Posterior vena cava (tissue), 2 donors: Measurements from ENCODE around the gene BYSL. TPM values are rescaled to one million over a fixed set of nuclear protein-coding genes. Genes with fewer than 3 reads are reported as not detected.

Experiments
- DNase-seq: peaks from one replicate; pipeline ENCODE4 v3.0.0-alpha.2; 2020; ENCODE audit warnings: low spot score
- intact Hi-C, 2 donors: fragments of 100-400 bp; cut with DNase I; formaldehyde crosslinking; loops; one replicate each; pipeline versions ENCODE4 v1.14.1 to v1.14.2; 2022 to 2023
- total RNA-seq, 2 donors: library from RNA; stranded (reverse); fragmentation: NEBNext Ultra II Directional; extraction: Animal tissue kit (Norgen Biotek cat#: 25700); gene quantifications; one replicate each; pipeline ENCODE4 v1.2.1, GENCODE V29; 2021
- donor health status: DM: yes; HTN: yes; CAD: no.
- donor health status: DM: yes; HTN: yes; CAD: no.

Gene BYSL
- total RNA-seq, 2 donors from 2014 or later, result 12.7 to 16.8 TPM

GRCh38 chr6:41901882-41902519, 19.3 kb upstream of the BYSL start:
- intact Hi-C loops, result no loop called here
- DNase-seq, result no peak

DNA sequence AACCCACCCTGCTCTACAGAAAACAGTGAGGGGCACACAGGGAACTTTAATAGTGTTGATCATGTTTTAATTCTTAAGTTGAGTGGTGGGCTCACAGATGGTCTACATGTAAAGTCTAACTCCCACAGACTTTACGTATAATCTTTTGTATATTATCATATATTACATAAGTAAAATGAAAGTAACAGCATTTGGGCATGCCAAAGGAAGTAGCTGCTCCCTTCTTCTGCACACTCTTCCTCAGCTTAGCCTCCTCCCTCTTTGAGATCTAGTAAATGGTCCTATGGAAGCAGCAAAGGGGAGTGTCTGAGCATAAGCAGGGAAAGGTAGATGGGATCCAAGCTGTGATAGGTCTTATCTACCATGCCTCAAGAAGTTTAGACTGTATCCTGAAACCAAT, 11.6 kb upstream of the BYSL start:
- no peak for DNase-seq
- intact Hi-C loops, result no loop called here

GRCh38 chr6:41914343-41914742, 7.0 kb upstream of the BYSL start:
- intact Hi-C loops, result no loop called here
- no peak for DNase-seq

DNA sequence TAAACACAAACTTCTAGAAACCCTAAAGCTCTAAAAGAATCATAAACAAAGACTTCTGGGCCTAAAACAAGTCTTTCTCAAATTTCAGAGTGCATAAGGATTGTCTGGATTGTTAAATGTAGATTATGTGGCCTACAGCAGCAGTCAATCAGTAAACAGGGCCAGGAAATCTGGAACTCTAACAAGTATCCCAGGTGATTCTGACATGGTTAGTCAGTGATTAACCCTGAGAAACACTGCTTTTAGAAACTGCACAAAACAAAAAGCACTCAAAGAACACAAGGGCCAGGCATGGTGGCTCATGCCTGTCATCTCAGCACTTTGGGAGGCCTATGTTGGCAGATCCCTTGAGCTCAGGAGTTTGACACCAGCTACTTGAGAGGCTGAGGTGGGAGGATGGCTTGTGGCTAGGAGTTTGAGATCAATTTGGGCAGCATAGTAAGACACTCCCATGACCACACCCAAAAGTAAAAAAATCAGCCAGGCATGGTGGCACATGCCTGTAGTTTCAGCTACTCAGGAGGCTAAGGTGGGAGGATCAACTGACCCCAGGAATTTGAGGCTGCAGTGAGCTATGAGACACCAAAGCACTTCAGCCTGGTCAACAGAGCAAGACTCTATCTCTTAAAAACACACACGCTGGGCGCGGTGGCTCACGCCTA, 6.3 kb upstream of the BYSL start:
- DNase-seq, result no peak
- intact Hi-C loops, result no loop called here

GRCh38 chr6:41917528-41917927, 3.8 kb upstream of the BYSL start:
- intact Hi-C loops, result no loop called here
- no peak for DNase-seq

- DNase-seq, result no peak
- intact Hi-C loops, result no loop called here
These were observed 356 bp downstream of the BYSL start for GRCh38 chr6:41921712-41921998.

- intact Hi-C loops, result no loop called here
These were observed 855 bp downstream of the BYSL start for GRCh38 chr6:41922154-41922553.

DNA sequence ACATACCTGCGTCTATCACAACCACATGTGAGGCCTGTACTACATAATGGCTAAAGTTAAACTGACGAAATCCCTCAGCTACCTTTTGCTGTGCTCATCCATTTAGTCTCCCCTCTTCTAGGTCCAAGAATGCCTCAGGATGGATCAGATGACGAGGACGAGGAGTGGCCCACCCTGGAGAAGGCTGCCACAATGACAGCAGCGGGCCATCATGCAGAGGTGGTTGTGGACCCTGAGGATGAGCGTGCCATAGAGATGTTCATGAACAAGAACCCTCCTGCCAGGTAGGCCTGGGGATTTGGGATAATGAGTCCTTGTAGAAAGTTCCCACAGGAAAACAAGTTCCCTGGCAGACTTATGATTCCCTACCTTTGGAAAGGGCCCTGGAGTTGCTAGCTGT, 6.0 kb downstream of the BYSL start:
- no peak for DNase-seq
- intact Hi-C loops, result no loop called here

More at GRCh38 chr6:41922154-41922553, 855 bp downstream of the BYSL start:
- DNase-seq, result no peak

GRCh38 chr6:41929924-41930323, 8.6 kb downstream of the BYSL start:
- no peak for DNase-seq
- intact Hi-C loops, result loop anchor here in 1 of 2 donors (10.0 kb wide), 2 partner anchors 115 to 145 kb away; partner anchors contain the start of genes PRICKLE4 and TOMM6

GRCh38 chr6:41931792-41932191, 10.5 kb downstream of the BYSL start:
- intact Hi-C loops, result loop anchor here in 1 of 2 donors (10.0 kb wide), 2 partner anchors 113 to 147 kb away; partner anchors contain the start of genes PRICKLE4 and TOMM6

GRCh38 chr6:41932378-41932777, 11.1 kb downstream of the BYSL start:
- intact Hi-C loops, result loop anchor here in 1 of 2 donors (10.0 kb wide), 2 partner anchors 112 to 148 kb away; partner anchors contain the start of genes PRICKLE4 and TOMM6
- DNase-seq, result no peak

More at GRCh38 chr6:41931792-41932191, 10.5 kb downstream of the BYSL start:
- no peak for DNase-seq

DNA sequence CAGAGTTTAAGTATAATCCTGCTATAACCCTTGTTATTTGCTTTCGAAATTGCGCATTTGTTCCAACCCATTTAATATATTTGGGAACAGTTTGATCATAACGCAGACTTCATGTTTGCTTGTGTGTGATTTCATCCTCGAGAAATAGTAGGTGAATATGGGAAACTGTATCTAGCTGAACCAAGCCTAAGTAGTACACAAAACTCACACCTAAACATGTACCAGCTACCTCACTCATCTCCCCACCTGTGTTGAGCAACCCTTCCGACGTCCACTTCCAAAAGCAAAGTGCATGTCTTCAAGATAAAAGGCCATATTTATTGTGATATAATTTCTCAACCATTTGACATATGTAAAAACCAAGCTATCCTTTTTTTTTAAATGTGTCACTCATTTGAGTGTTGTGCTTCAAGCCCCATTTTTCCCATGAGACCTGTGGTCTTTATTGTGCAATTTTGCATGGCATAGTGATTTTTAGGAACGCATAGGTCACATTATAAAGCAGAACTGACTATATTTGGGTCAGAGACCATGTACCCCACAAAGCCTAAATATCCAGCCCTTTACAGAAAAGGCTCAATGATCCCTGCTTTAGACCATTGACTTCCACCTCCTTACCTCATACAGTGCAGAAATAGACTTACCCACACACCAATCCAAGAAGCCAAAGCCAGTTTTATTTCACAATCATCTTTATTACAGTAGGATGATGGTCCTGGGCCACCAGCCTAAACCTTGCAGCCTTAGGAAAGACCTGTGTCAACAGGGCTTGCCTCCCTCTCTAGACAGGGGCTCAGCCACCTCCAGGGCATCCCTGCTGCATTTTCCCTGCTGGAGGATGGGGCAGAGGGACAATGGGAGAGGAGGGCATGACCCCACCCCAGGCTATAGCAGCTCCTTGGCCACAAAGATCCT, 13.2 kb downstream of the BYSL start:
- intact Hi-C loops, result loop anchor here in 1 of 2 donors (10.0 kb wide), 2 partner anchors 110 to 150 kb away; partner anchors contain the start of genes PRICKLE4 and TOMM6
- DNase-seq, result no peak

DNA sequence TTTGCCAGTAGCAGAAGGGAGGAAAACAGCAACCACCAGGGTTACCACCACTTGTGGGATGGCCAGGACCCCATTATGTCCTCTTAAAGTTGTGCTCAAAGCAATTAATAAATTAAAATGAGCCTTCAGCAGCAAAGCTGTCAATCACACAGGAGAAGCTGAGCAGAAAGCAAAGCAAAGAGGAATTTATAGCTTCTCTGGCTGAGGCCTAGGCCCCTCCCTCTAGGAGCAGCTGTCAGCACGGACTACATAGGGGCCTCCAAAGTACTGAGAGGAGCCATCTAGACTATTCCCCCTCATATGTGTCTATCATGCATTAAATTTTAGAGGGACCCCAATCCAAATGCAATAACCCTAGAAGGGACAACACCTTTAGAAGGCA, 13.9 kb downstream of the BYSL start:
- intact Hi-C loops, result loop anchor here in 1 of 2 donors (10.0 kb wide), 2 partner anchors 110 to 150 kb away; partner anchors contain the start of genes PRICKLE4 and TOMM6
- DNase-seq, result no peak

GRCh38 chr6:41935685-41936072, 14.4 kb downstream of the BYSL start:
- no peak for DNase-seq
- intact Hi-C loops, result loop anchor here in 1 of 2 donors (10.0 kb wide), 2 partner anchors 109 to 151 kb away; partner anchors contain the start of genes PRICKLE4 and TOMM6

DNA sequence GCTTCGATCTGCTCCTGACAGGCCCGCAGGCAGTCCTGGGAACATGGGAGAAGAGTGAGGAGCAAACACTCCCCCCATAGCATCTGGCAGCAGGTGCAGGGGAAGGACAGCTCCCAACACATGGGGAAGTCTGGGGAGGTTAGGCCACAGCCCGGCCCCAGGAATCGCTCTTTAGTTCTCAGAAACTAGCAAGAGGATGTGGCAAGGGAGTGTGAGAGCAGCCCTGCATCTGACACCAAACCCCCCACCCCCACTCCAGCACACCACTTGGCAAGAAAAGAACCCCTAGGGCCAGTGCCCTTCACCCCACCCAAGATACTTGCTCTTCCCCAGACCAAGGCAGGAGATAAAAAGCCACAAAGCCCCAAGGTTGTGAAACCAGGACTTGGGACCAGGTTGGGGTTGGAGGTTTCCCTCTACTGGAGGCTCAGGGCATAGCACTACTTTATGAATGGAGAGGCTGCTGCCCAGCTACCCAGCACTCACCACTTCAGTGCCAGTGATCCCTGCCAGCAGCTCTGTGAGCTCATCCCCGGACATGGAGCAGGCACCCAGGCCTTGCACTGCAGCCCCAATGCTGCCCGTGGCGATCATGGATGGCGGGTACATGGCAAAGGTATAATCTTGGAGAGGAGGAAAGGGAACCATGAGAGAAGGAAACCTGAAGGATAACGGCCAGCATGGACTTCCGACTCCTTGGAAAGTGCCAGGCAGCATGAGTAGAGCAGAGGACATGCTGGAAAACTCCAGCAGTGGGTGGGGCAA, 15.0 kb downstream of the BYSL start:
- intact Hi-C loops, result loop anchor here in 1 of 2 donors (10.0 kb wide), 2 partner anchors 109 to 151 kb away; partner anchors contain the start of genes PRICKLE4 and TOMM6
- peak; percentile 85 for DNase-seq

DNA sequence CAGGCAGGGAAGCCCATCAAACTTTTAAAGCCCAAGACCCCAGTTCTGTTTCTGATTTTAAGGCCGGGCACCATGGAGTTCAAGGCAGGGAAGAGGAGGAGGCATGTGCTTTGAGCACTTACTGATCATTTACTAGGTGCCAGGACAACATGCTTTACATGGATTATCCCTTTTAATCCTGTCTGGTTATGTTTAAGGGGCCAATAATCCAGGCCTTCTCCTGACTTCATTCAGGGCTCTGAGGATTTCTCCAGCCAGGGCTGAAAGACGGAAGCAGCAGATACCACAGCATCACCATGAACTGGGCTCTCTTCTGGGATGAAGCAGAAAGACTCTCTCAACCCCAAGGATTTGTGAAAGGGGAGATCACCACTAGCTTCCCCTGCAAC, 16.2 kb downstream of the BYSL start:
- DNase-seq, result no peak
- intact Hi-C loops, result loop anchor here in 1 of 2 donors (10.0 kb wide), 2 partner anchors 107 to 153 kb away; partner anchors contain the start of genes PRICKLE4 and TOMM6

DNA sequence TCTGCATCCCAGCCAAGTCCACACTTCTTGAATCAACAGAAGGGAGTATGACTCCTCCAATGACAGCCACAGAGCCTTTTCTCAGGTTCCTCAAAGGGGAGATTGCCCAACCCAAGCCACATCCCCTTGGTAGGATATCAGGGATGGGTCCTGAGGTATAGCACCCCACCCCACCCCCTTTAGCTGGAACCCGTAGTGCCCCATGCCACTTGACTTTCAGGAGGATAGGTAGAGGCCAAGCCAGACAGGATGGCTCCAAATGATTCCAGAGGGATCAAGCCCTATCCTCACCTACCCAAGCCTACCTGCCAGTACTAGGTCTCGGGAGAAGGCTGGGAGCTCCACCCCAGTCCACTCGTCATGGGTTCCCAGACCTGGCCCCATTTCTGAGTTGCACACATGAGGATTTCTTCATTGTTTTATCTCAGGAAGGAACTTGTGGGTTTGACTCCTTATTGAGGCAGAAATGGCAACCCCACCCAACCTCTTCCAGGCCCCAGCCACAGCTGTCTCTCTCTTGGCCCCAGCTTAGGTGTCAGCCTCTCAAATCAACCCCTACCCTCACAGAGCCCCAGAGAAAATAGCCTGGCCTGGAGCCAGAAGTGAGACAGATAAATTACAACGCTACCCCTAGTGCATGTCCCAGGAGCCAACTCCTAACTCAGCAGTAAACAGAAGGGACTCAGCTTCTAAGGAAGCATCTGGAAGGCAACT, 16.7 kb downstream of the BYSL start:
- intact Hi-C loops, result loop anchor here in 1 of 2 donors (10.0 kb wide), 2 partner anchors 107 to 153 kb away; partner anchors contain the start of genes PRICKLE4 and TOMM6
- no peak for DNase-seq

GRCh38 chr6:41938590-41939175, 17.4 kb downstream of the BYSL start:
- no peak for DNase-seq
- intact Hi-C loops, result loop anchor here in 1 of 2 donors (10.0 kb wide), 2 partner anchors 106 to 154 kb away; partner anchors contain the start of genes PRICKLE4 and TOMM6
